Measurements from ENCODE around the gene KIAA1755. TPM values are rescaled to one million over a fixed set of nuclear protein-coding genes. Genes with fewer than 3 reads are reported as not detected.

The KIAA1755 gene
- polyA plus RNA-seq, 1 of the 3 experiments (the other 2 are of a cell fraction): 0.54 TPM

DNA sequence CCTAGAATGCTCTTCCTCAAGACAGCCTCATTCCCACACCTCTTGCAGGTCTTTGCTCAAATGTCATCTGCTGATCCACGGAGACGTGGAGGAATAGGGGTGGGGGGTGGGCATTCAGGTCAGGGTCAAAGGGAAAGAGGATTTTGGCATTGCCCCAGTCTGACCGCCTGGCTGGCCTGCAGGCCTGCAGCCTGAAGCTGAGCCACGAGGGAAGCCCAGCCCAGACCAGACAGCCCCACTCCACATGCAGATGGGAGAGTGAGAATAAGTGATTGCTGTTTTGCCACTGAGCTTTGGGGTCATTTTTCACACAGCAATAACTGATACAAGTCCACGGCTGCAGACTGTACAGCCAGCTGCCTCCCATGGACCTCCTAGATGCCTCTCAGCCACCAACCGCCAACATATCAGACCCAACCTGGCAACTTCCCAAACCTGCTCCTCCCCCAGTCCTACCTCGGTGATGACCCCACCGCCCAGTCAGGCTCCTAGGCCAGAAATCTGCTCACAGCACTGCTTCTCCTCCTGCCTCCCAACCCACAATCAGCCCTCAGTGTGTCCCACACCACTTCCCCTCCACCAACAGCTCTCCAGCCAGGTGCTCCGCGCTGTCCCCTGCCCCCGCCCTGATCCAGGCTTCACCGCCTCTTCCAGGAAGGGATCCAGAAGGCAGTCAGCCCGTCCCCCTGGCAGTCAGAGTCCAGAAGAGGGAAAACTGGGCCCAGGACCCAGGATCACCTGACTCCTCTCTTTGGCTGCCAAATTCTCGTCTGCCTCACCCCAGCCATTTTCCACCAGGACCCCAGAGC, 14.0 kb downstream of the KIAA1755 start:
- no peak overlapping the region for H3K4me3 ChIP-seq (ENCODE audit: low read depth in 2 of 2, low read length in 1 of 2)
- DNase-seq: no peak
- H4K20me1 ChIP-seq (ENCODE audit: insufficient read depth): no peaks in the 10 kb centered on the region
- 83% methylated on average over 14 of the region's 14 CpGs for WGBS (ENCODE audit: low lambda C conversion rate)
- peaks cover 9% of the 10 kb centered on the region for H3K9me3 ChIP-seq
- TF ChIP-seq YY1 (IDR thresholded peaks at IDR 0.05; ENCODE audit: low read depth) (no peak), TEAD4 (IDR thresholded peaks at IDR 0.05; ENCODE audit: borderline replicate concordance, insufficient read depth) (no peak), NRF1 (IDR thresholded peaks at IDR 0.05; ENCODE audit: low read depth, low read length) (no peak)
- TF ChIP-seq, protein P1, sequence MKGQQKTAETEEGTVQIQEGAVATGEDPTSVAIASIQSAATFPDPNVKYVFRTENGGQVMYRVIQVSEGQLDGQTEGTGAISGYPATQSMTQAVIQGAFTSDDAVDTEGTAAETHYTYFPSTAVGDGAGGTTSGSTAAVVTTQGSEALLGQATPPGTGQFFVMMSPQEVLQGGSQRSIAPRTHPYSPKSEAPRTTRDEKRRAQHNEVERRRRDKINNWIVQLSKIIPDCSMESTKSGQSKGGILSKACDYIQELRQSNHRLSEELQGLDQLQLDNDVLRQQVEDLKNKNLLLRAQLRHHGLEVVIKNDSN (IDR thresholded peaks at IDR 0.05; ENCODE audit: borderline replicate concordance, low read depth): no peak
- TF ChIP-seq, protein P2, sequence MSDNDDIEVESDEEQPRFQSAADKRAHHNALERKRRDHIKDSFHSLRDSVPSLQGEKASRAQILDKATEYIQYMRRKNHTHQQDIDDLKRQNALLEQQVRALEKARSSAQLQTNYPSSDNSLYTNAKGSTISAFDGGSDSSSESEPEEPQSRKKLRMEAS (IDR thresholded peaks at IDR 0.05; ENCODE audit: low read depth): no peak
- TF ChIP-seq, protein P3, sequence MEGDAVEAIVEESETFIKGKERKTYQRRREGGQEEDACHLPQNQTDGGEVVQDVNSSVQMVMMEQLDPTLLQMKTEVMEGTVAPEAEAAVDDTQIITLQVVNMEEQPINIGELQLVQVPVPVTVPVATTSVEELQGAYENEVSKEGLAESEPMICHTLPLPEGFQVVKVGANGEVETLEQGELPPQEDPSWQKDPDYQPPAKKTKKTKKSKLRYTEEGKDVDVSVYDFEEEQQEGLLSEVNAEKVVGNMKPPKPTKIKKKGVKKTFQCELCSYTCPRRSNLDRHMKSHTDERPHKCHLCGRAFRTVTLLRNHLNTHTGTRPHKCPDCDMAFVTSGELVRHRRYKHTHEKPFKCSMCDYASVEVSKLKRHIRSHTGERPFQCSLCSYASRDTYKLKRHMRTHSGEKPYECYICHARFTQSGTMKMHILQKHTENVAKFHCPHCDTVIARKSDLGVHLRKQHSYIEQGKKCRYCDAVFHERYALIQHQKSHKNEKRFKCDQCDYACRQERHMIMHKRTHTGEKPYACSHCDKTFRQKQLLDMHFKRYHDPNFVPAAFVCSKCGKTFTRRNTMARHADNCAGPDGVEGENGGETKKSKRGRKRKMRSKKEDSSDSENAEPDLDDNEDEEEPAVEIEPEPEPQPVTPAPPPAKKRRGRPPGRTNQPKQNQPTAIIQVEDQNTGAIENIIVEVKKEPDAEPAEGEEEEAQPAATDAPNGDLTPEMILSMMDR (IDR thresholded peaks at IDR 0.05): no peak
- TF ChIP-seq, protein P4, sequence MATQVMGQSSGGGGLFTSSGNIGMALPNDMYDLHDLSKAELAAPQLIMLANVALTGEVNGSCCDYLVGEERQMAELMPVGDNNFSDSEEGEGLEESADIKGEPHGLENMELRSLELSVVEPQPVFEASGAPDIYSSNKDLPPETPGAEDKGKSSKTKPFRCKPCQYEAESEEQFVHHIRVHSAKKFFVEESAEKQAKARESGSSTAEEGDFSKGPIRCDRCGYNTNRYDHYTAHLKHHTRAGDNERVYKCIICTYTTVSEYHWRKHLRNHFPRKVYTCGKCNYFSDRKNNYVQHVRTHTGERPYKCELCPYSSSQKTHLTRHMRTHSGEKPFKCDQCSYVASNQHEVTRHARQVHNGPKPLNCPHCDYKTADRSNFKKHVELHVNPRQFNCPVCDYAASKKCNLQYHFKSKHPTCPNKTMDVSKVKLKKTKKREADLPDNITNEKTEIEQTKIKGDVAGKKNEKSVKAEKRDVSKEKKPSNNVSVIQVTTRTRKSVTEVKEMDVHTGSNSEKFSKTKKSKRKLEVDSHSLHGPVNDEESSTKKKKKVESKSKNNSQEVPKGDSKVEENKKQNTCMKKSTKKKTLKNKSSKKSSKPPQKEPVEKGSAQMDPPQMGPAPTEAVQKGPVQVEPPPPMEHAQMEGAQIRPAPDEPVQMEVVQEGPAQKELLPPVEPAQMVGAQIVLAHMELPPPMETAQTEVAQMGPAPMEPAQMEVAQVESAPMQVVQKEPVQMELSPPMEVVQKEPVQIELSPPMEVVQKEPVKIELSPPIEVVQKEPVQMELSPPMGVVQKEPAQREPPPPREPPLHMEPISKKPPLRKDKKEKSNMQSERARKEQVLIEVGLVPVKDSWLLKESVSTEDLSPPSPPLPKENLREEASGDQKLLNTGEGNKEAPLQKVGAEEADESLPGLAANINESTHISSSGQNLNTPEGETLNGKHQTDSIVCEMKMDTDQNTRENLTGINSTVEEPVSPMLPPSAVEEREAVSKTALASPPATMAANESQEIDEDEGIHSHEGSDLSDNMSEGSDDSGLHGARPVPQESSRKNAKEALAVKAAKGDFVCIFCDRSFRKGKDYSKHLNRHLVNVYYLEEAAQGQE (IDR thresholded peaks at IDR 0.05; ENCODE audit: low read depth, low read length): no peak
- peaks cover 0 to 5% of the 10 kb centered on the region in 2 experiments; a peak in 1 of 4 replicates for H3K4me1 ChIP-seq (ENCODE audit: control insufficient read depth in 1 of 2, insufficient read depth in 2 of 2, low read depth in 1 of 2, low read length in 1 of 2)
- no peaks in the 10 kb centered on the region for H3K79me2 ChIP-seq (ENCODE audit: insufficient read depth)
- no peaks in the 10 kb centered on the region for H3F3A ChIP-seq (replicated peaks; ENCODE audit: insufficient read depth)
- ChIA-PET POLR2A (no interaction called here), CTCF (interaction anchor here (1.1 to 1.6 kb wide), 5 partner anchors 23 to 196 kb away, joined by 3 to 5 read pairs (median 3); no protein-coding TSS in a partner anchor)
- H3K9me2 ChIP-seq: no peaks in the 10 kb centered on the region
- H3K36me3 ChIP-seq (replicated peaks in 1 of 2; ENCODE audit: control insufficient read depth in 1 of 2, insufficient read depth in 2 of 2, low read length in 1 of 2): peaks cover 0 to 12% of the 10 kb centered on the region in 2 experiments
- H2AFZ ChIP-seq (ENCODE audit: low read depth): no peak overlapping the region
- H3K27ac ChIP-seq (ENCODE audit: low read depth in 2 of 2, low read length in 1 of 2): no peak overlapping the region
- no peak overlapping the region for H3K4me2 ChIP-seq
- H3K27me3 ChIP-seq (ENCODE audit: insufficient read depth): no peaks in the 10 kb centered on the region
- no peak overlapping the region for H3K9ac ChIP-seq

DNA sequence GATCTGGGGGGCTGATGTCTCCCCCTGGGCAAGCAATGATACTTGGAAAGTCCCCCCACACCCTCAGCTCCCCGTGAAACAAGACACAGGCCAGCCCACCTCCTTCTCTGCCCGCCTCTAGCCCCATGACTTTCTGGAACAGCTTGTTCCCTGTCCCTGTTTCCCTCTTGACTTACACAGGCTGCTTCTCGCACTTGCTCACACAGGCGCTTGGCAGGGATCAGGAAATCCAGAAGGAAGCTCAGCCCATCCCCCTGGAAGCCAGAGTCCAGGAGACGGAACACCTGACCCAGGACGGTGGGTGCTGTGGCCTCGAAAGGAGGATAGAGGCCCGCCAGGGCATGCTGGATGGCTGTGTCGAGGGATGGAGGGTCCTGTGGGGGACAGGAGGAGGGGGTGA, 14.8 kb downstream of the KIAA1755 start:
- WGBS (ENCODE audit: low lambda C conversion rate): 74% methylated on average over 8 of the region's 9 CpGs
- Histone ChIP-seq H3K9me3 (peaks cover 9% of the 10 kb centered on the region), H3F3A (replicated peaks; ENCODE audit: insufficient read depth) (no peaks in the 10 kb centered on the region), H3K79me2 (ENCODE audit: insufficient read depth) (no peaks in the 10 kb centered on the region), H3K4me3 (ENCODE audit: low read depth in 2 of 2, low read length in 1 of 2) (no peak overlapping the region), H3K27me3 (ENCODE audit: insufficient read depth) (no peaks in the 10 kb centered on the region), H3K4me1 (ENCODE audit: control insufficient read depth in 1 of 2, insufficient read depth in 2 of 2, low read depth in 1 of 2, low read length in 1 of 2) (peaks cover 0 to 5% of the 10 kb centered on the region in 2 experiments; a peak in 1 of 4 replicates), H3K4me2 (no peak overlapping the region), H3K9ac (no peak overlapping the region), H3K27ac (ENCODE audit: low read depth in 2 of 2, low read length in 1 of 2) (no peak overlapping the region), H4K20me1 (ENCODE audit: insufficient read depth) (no peaks in the 10 kb centered on the region), H3K36me3 (replicated peaks in 1 of 2; ENCODE audit: control insufficient read depth in 1 of 2, insufficient read depth in 2 of 2, low read length in 1 of 2) (peaks cover 0 to 12% of the 10 kb centered on the region in 2 experiments), H2AFZ (ENCODE audit: low read depth) (no peak overlapping the region), H3K9me2 (no peaks in the 10 kb centered on the region)
- no peak for DNase-seq
- TF ChIP-seq, protein P1 (IDR thresholded peaks at IDR 0.05; ENCODE audit: borderline replicate concordance, low read depth): no peak
- TF ChIP-seq MEF2A (IDR thresholded peaks at IDR 0.05; ENCODE audit: borderline replicate concordance, low read depth) (no peak), JUND (IDR thresholded peaks at IDR 0.05) (no peak), EZH2phosphoT487 (IDR thresholded peaks at IDR 0.05; ENCODE audit: borderline replicate concordance, low read depth) (no peak), POLR2AphosphoS5 (IDR thresholded peaks at IDR 0.05; ENCODE audit: low read depth, low read length) (no peak)
- ChIA-PET CTCF (interaction anchor here (1.1 to 1.6 kb wide), 7 partner anchors 8 to 195 kb away, joined by 3 to 9 read pairs (median 3); no protein-coding TSS in a partner anchor), POLR2A (no interaction called here)

Data from SK-N-SH (cell line).